Mesenchymal stem cell (in vitro differentiated cells and primary cell): ENCODE results near the gene POU6F2.

Experiments used
- DNase-seq: peaks from one replicate; pipeline ENCODE4 v3.0.0-alpha.2; 2013
- H2AFZ ChIP-seq: one replicate; pipeline ENCODE4 v1.6.1; 2013; ENCODE audit warnings: low read depth, mild to moderate bottlenecking, control low read depth, inconsistent platforms, low read length, moderate library complexity
- H2AK5ac ChIP-seq: 2 replicates; pipeline ENCODE4 v1.6.1; 2013; ENCODE audit warnings: low read length, moderate library complexity, mild to moderate bottlenecking, inconsistent platforms; ENCODE audit not compliant: severe bottlenecking
- H2BK120ac ChIP-seq: one replicate; pipeline ENCODE4 v1.6.1; 2013; ENCODE audit warnings: low read depth, mild to moderate bottlenecking, inconsistent platforms, low read length, moderate library complexity
- H2BK12ac ChIP-seq, 2 experiments: one replicate each; pipeline ENCODE4 v1.6.1; 2013; ENCODE audit warnings: inconsistent platforms in 2 of 2, low read length in 2 of 2, mild to moderate bottlenecking in 2 of 2, moderate library complexity in 2 of 2, control low read depth in 1 of 2
- H2BK15ac ChIP-seq: one replicate; pipeline ENCODE4 v1.6.1; 2013; ENCODE audit warnings: mild to moderate bottlenecking, low read depth, inconsistent platforms; ENCODE audit not compliant: poor library complexity, severe bottlenecking
- H2BK5ac ChIP-seq: 2 replicates; pipeline ENCODE4 v1.6.1; 2013; ENCODE audit warnings: low read depth, mild to moderate bottlenecking, low read length, control low read depth, inconsistent platforms; ENCODE audit not compliant: poor library complexity, severe bottlenecking
- H3K14ac ChIP-seq, 2 experiments: one replicate each; pipeline ENCODE4 v1.6.1; 2013; ENCODE audit warnings: inconsistent platforms in 2 of 2, low read length in 2 of 2, control low read depth in 1 of 2, mild to moderate bottlenecking in 1 of 2, moderate library complexity in 1 of 2
- H3K18ac ChIP-seq, 2 experiments: one replicate each; pipeline ENCODE4 v1.6.1; 2013; ENCODE audit warnings: inconsistent platforms in 2 of 2, low read length in 2 of 2, control low read depth in 1 of 2, low read depth in 1 of 2, mild to moderate bottlenecking in 1 of 2
- H3K23ac ChIP-seq, 2 experiments: one replicate each; pipeline ENCODE4 v1.6.1; 2013; ENCODE audit warnings: inconsistent platforms in 2 of 2, low read length in 2 of 2, mild to moderate bottlenecking in 2 of 2, moderate library complexity in 2 of 2, control low read depth in 1 of 2
- H3K27ac ChIP-seq: 2 replicates; pipeline ENCODE4 v1.5.1; 2013; ENCODE audit warnings: mild to moderate bottlenecking, moderate library complexity, low read length, control low read depth, inconsistent platforms; ENCODE audit not compliant: poor library complexity, severe bottlenecking
- H3K27me3 ChIP-seq, 2 experiments: 2 replicates each; pipeline versions ENCODE4 v1.6.1 to v1.7.0; 2013; ENCODE audit warnings: low read length in 2 of 2, mild to moderate bottlenecking in 2 of 2, moderate library complexity in 2 of 2, control low read depth in 1 of 2, inconsistent platforms in 1 of 2; ENCODE audit not compliant: control insufficient read depth in 1 of 2, insufficient read depth in 1 of 2
- H3K36me3 ChIP-seq, 2 experiments: 2 replicates each; pipeline versions ENCODE4 v1.6.1 to v1.7.0; 2013; ENCODE audit warnings: low read length in 2 of 2, control low read depth in 1 of 2, inconsistent platforms in 1 of 2, low read depth in 1 of 2, mild to moderate bottlenecking in 1 of 2; ENCODE audit not compliant: insufficient read depth in 2 of 2, control insufficient read depth in 1 of 2
- H3K4ac ChIP-seq, 2 experiments: one replicate each; pipeline ENCODE4 v1.6.1; 2013; ENCODE audit warnings: inconsistent platforms in 2 of 2, low read length in 2 of 2, mild to moderate bottlenecking in 2 of 2, moderate library complexity in 2 of 2, control low read depth in 1 of 2, low read depth in 1 of 2
- H3K4me1 ChIP-seq: 2 replicates; pipeline ENCODE4 v1.6.1; 2013; ENCODE audit warnings: low read depth, low read length, control low read depth; ENCODE audit not compliant: control insufficient read depth, insufficient read depth
- H3K4me2 ChIP-seq: 2 replicates; pipeline ENCODE4 v1.6.1; 2013; ENCODE audit warnings: low read length, mild to moderate bottlenecking, inconsistent platforms; ENCODE audit not compliant: poor library complexity, severe bottlenecking
- H3K4me3 ChIP-seq, 2 experiments: 2 replicates each; pipeline versions ENCODE4 v1.5.1 to v1.7.0; 2013; ENCODE audit warnings: low read length in 2 of 2, mild to moderate bottlenecking in 2 of 2, control low read depth in 1 of 2, low read depth in 1 of 2; ENCODE audit not compliant: insufficient read depth in 1 of 2
- H3K79me1 ChIP-seq: replicated peaks from 2 replicates; pipeline ENCODE4 v1.6.1; 2013; ENCODE audit warnings: mild to moderate bottlenecking, control low read depth, low read length, inconsistent platforms; ENCODE audit not compliant: poor library complexity, severe bottlenecking
- H3K9ac ChIP-seq: 2 replicates; pipeline ENCODE4 v1.7.0; 2013; ENCODE audit warnings: mild to moderate bottlenecking, low read length, moderate library complexity
- H3K9me3 ChIP-seq: 2 replicates; pipeline ENCODE4 v1.7.0; 2013; ENCODE audit warnings: mild to moderate bottlenecking, low read length; ENCODE audit not compliant: control insufficient read depth
- H4K8ac ChIP-seq: one replicate; pipeline ENCODE4 v1.6.1; 2013; ENCODE audit warnings: inconsistent platforms, mild to moderate bottlenecking, low read length, moderate library complexity
- H4K91ac ChIP-seq: one replicate; pipeline ENCODE4 v1.6.1; 2013; ENCODE audit warnings: mild to moderate bottlenecking, low read length, inconsistent platforms
- WGBS: methylation state at CpG from one replicate; pipeline ENCODE4 v1.1.7; 2013; ENCODE audit warnings: mixed read lengths; 5-methylcytosine and 5-hydroxymethylcytosine counted together

Gene POU6F2

GRCh38 chr7:39211581-39211980, 233.9 kb downstream of the POU6F2 start:
- no peaks in the 10 kb centered on the region for H3K79me1 ChIP-seq
- no peaks in the 10 kb centered on the region for H3K9me3 ChIP-seq
- H3K18ac ChIP-seq = no peak overlapping the region
- H3K27ac ChIP-seq = no peak overlapping the region
- no peak overlapping the region for H3K23ac ChIP-seq
- no peak overlapping the region for H3K9ac ChIP-seq
- H3K4me1 ChIP-seq = no peaks in the 10 kb centered on the region
- no peak overlapping the region for H2BK120ac ChIP-seq
- H4K8ac ChIP-seq = no peak overlapping the region
- H2BK12ac ChIP-seq = no peak overlapping the region
- no peaks in the 10 kb centered on the region for H3K27me3 ChIP-seq
- H2BK5ac ChIP-seq = no peak overlapping the region
- no peak overlapping the region for H2AK5ac ChIP-seq
- WGBS = 50% methylated on average over 3 of the region's 3 CpGs
- H3K4ac ChIP-seq = no peak overlapping the region
- no peak overlapping the region for H2BK15ac ChIP-seq
- no peak overlapping the region for H3K4me3 ChIP-seq
- no peak overlapping the region for H3K14ac ChIP-seq
- no peak overlapping the region for H4K91ac ChIP-seq
- no peak overlapping the region for H2AFZ ChIP-seq
- no peak overlapping the region for H3K4me2 ChIP-seq
- no peak for DNase-seq
- no peaks in the 10 kb centered on the region for H3K36me3 ChIP-seq

GRCh38 chr7:39212876-39213275, 235.2 kb downstream of the POU6F2 start:
- H3K4me3 ChIP-seq = no peak overlapping the region
- WGBS = 66% methylated on average over 2 of the region's 2 CpGs
- no peak overlapping the region for H3K4ac ChIP-seq
- H4K91ac ChIP-seq = no peak overlapping the region
- H3K14ac ChIP-seq = no peak overlapping the region
- H2AK5ac ChIP-seq = no peak overlapping the region
- no peak overlapping the region for H4K8ac ChIP-seq
- DNase-seq = no peak
- H3K9me3 ChIP-seq = no peaks in the 10 kb centered on the region
- no peak overlapping the region for H2AFZ ChIP-seq
- H3K36me3 ChIP-seq = no peaks in the 10 kb centered on the region
- no peak overlapping the region for H2BK120ac ChIP-seq
- H2BK15ac ChIP-seq = no peak overlapping the region
- H2BK12ac ChIP-seq = no peak overlapping the region
- no peaks in the 10 kb centered on the region for H3K79me1 ChIP-seq
- H3K23ac ChIP-seq = no peak overlapping the region
- no peak overlapping the region for H2BK5ac ChIP-seq
- H3K4me1 ChIP-seq = no peaks in the 10 kb centered on the region
- H3K27me3 ChIP-seq = no peaks in the 10 kb centered on the region
- no peak overlapping the region for H3K4me2 ChIP-seq
- no peak overlapping the region for H3K27ac ChIP-seq
- H3K18ac ChIP-seq = no peak overlapping the region
- H3K9ac ChIP-seq = no peak overlapping the region

- H3K9me3 ChIP-seq = no peaks in the 10 kb centered on the region
- no peak overlapping the region for H3K4ac ChIP-seq
- H3K18ac ChIP-seq = no peak overlapping the region
- no peak overlapping the region for H3K9ac ChIP-seq
- H3K27ac ChIP-seq = no peak overlapping the region
- no peak overlapping the region for H4K8ac ChIP-seq
- 76% methylated on average over 3 of the region's 3 CpGs for WGBS
- no peaks in the 10 kb centered on the region for H3K4me1 ChIP-seq
- no peak overlapping the region for H3K23ac ChIP-seq
- H3K14ac ChIP-seq = no peak overlapping the region
- H3K27me3 ChIP-seq = no peaks in the 10 kb centered on the region
- no peak overlapping the region for H3K4me3 ChIP-seq
- H3K4me2 ChIP-seq = no peak overlapping the region
- H2BK12ac ChIP-seq = no peak overlapping the region
- no peak overlapping the region for H2AFZ ChIP-seq
- H2AK5ac ChIP-seq = no peak overlapping the region
- DNase-seq = no peak
- H2BK15ac ChIP-seq = no peak overlapping the region
- H3K36me3 ChIP-seq = no peaks in the 10 kb centered on the region
- no peaks in the 10 kb centered on the region for H3K79me1 ChIP-seq
- H2BK5ac ChIP-seq = no peak overlapping the region
- H2BK120ac ChIP-seq = no peak overlapping the region
- no peak overlapping the region for H4K91ac ChIP-seq
Observed at GRCh38 chr7:39217783-39218182, 240.1 kb downstream of the POU6F2 start.

- Histone ChIP-seq H4K8ac (no peak overlapping the region), H2BK15ac (no peak overlapping the region), H3K4me2 (no peak overlapping the region), H2AFZ (no peak overlapping the region), H2BK120ac (no peak overlapping the region), H4K91ac (no peak overlapping the region), H3K27me3 (no peaks in the 10 kb centered on the region), H3K4ac (no peak overlapping the region), H3K79me1 (no peaks in the 10 kb centered on the region), H3K4me1 (no peaks in the 10 kb centered on the region), H3K14ac (no peak overlapping the region), H2AK5ac (no peak overlapping the region), H3K9ac (no peak overlapping the region), H2BK12ac (no peak overlapping the region), H3K23ac (no peak overlapping the region), H2BK5ac (no peak overlapping the region), H3K18ac (no peak overlapping the region), H3K27ac (no peak overlapping the region), H3K36me3 (no peaks in the 10 kb centered on the region), H3K9me3 (no peaks in the 10 kb centered on the region), H3K4me3 (no peak overlapping the region)
- 93% methylated on average over 3 of the region's 4 CpGs for WGBS
- DNase-seq = no peak
Observed at GRCh38 chr7:39219869-39220268, 242.2 kb downstream of the POU6F2 start.
